PFSK-1 (cell line): ENCODE measurements around the gene BCKDHB.

Source experiments
- FOXP2 ChIP-seq: optimal IDR thresholded peaks from 2 replicates; pipeline ENCODE3; 2011; ENCODE audit warnings: borderline replicate concordance, control low read depth, inconsistent platforms; ENCODE audit not compliant: insufficient read depth; ENCODE audit errors: extremely low read length, extremely low read depth
- POLR2AphosphoS5 ChIP-seq: IDR thresholded peaks from 2 replicates; pipeline ENCODE4 v1.6.1; 2012; ENCODE audit warnings: low read depth, mild to moderate bottlenecking, control low read depth, low read length, moderate library complexity
- SIN3A ChIP-seq: IDR thresholded peaks from 2 replicates; pipeline ENCODE4 v1.6.1; 2012; ENCODE audit warnings: mild to moderate bottlenecking, low read length, moderate library complexity, borderline replicate concordance; ENCODE audit not compliant: insufficient read depth
- TAF1 ChIP-seq: IDR thresholded peaks from 2 replicates; pipeline ENCODE4 v1.6.1; 2012; ENCODE audit warnings: low read length, control low read depth, borderline replicate concordance; ENCODE audit not compliant: insufficient read depth
- TF ChIP-seq, protein P1 (sequence below), 2 experiments: IDR thresholded peaks; 2 replicates each; pipeline versions ENCODE4 v1.6.1 to v1.8.0; 2011 to 2012; ENCODE audit warnings: low read depth in 2 of 2, low read length in 2 of 2, control low read depth in 1 of 2, inconsistent platforms in 1 of 2, mild to moderate bottlenecking in 1 of 2, moderate library complexity in 1 of 2; ENCODE audit not compliant: insufficient read depth in 1 of 2

BCKDHB gene

DNA sequence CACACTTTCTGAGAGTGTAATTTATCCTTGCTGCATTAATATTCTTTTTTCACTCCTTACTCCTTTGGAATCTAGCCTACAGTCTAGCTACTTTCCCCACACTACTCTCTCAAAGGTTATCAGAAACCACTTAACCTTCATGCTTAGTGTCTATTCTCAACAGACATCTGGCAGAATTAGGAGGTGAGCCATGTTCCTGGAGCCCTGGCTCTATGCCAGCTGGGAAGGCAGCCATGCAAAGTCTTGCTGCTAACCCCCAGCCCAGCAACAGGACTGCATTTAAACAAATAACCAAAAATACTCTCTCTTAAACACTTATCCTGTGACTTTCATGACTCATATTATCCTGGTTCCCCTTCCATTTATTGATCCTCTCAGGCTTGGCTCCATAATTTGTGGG, 260.2 kb downstream of the BCKDHB start:
- TF ChIP-seq TAF1 = no peak
- TF ChIP-seq POLR2AphosphoS5 = no peak
- TF ChIP-seq, protein P1, sequence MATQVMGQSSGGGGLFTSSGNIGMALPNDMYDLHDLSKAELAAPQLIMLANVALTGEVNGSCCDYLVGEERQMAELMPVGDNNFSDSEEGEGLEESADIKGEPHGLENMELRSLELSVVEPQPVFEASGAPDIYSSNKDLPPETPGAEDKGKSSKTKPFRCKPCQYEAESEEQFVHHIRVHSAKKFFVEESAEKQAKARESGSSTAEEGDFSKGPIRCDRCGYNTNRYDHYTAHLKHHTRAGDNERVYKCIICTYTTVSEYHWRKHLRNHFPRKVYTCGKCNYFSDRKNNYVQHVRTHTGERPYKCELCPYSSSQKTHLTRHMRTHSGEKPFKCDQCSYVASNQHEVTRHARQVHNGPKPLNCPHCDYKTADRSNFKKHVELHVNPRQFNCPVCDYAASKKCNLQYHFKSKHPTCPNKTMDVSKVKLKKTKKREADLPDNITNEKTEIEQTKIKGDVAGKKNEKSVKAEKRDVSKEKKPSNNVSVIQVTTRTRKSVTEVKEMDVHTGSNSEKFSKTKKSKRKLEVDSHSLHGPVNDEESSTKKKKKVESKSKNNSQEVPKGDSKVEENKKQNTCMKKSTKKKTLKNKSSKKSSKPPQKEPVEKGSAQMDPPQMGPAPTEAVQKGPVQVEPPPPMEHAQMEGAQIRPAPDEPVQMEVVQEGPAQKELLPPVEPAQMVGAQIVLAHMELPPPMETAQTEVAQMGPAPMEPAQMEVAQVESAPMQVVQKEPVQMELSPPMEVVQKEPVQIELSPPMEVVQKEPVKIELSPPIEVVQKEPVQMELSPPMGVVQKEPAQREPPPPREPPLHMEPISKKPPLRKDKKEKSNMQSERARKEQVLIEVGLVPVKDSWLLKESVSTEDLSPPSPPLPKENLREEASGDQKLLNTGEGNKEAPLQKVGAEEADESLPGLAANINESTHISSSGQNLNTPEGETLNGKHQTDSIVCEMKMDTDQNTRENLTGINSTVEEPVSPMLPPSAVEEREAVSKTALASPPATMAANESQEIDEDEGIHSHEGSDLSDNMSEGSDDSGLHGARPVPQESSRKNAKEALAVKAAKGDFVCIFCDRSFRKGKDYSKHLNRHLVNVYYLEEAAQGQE (IDR thresholded peaks at IDR 0.05; ENCODE audit: insufficient read depth in 1 of 2, low read depth in 2 of 2, low read length in 2 of 2) = no peak
- no peak for TF ChIP-seq SIN3A

- no peak for TF ChIP-seq TAF1
Observed at GRCh38 chr6:80376411-80376810, 269.9 kb downstream of the BCKDHB start.

GRCh38 chr6:80380566-80380965, 274.1 kb downstream of the BCKDHB start:
- TF ChIP-seq FOXP2 (no peak), POLR2AphosphoS5 (no peak), SIN3A (no peak), TAF1 (no peak)
- TF ChIP-seq, protein P1 (IDR thresholded peaks at IDR 0.05; ENCODE audit: insufficient read depth in 1 of 2, low read depth in 2 of 2, low read length in 2 of 2) = no peak

GRCh38 chr6:80382811-80383210, 276.3 kb downstream of the BCKDHB start:
- no peak for TF ChIP-seq POLR2AphosphoS5
- TF ChIP-seq SIN3A = no peak
- no peak for TF ChIP-seq TAF1
- TF ChIP-seq FOXP2 = no peak
- TF ChIP-seq, protein P1 (IDR thresholded peaks at IDR 0.05; ENCODE audit: insufficient read depth in 1 of 2, low read depth in 2 of 2, low read length in 2 of 2) = no peak

DNA sequence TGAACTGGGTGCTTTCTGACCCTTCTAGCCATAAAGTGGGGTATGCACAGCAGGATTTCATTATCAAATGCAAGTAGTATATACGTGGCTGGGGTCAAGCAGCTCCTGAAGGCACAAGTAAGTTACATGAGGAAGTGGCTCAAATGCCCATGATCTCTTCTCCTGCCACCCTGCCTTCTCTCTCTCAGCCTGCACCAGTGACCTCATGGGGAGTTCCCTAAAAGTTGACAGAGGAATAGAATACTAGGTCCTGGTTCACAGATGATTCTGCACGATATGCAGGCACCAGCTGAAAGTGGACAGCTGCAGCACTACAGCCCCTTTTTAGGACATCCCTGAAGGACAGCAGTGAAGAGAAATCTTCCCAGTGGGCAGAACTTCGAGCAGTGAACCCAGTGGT, 282.0 kb downstream of the BCKDHB start:
- no peak for TF ChIP-seq TAF1
- TF ChIP-seq, protein P1 (IDR thresholded peaks at IDR 0.05; ENCODE audit: insufficient read depth in 1 of 2, low read depth in 2 of 2, low read length in 2 of 2) = no peak
